Measurements from ENCODE around the gene POLD2.

The POLD2 gene

DNA sequence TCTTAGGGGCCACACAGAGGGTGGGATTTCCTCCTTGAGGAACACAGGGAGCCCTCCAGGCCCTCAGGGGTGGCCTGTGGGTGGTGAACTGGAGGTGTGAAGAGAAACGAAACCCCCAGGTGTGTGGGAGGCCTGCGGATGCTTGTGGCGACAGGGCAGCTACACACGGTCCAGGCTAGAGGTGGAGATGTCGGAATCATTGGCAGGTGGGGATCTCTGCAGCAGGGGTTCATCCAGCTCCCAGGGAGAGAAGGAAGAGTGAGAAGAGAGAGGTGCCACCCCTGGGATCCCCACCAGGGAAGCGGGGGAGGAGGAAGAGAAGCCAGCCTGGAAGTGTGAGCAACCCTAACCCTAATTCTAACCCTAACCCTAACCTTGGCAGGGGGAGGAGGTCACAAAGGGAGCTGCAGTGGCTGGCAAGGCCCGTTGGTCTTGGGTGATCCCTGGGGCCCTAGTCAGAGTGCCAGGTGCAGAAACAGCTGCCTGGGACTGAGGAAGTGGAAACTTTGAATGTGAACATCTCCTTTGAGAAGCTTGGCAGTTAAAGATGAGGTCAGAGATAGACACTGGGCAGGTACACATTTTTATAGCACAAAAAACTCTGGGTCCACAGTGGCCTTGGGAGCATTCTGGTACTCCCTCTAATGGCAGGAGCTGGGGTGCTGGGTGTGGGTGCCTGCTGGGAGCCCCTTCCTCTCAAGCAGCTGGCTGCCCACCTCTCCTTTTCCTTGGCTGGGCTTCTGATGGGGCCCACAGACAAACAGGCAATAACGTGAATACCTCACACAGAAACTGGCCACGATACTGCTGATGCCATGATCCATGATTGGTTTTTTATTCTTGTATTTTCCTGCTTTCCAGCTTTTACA is 26.1 kb downstream of the POLD2 start:
- Histone ChIP-seq H3K27me3 (ENCODE audit: control insufficient read depth, low read length) (no peaks in the 10 kb centered on the region), H3K27ac (ENCODE audit: low read depth, low read length) (peak overlapping the region; percentile 43), H3K79me2 (ENCODE audit: control insufficient read depth, low read length) (no peaks in the 10 kb centered on the region), H3K9me3 (ENCODE audit: control insufficient read depth, insufficient read depth, low read length) (peaks cover 4% of the 10 kb centered on the region; the same call in 1 of the 2 replicates), H3K4me2 (ENCODE audit: low read length) (peak overlapping the region; percentile 56), H3F3A (ENCODE audit: control insufficient read depth, insufficient read depth) (peaks cover 9% of the 10 kb centered on the region), H3K4me3 (ENCODE audit: low read length) (peak overlapping the region; percentile 30), H4K20me1 (ENCODE audit: control insufficient read depth, insufficient read depth, low read depth, low read length) (no peaks in the 10 kb centered on the region), H3K9me2 (replicated peaks; ENCODE audit: control insufficient read depth, low read length) (no peaks in the 10 kb centered on the region), H3K4me1 (ENCODE audit: control insufficient read depth, low read length) (peaks cover 76% of the 10 kb centered on the region), H3K36me3 (ENCODE audit: control insufficient read depth, low read length) (no peaks in the 10 kb centered on the region; the same call in 1 of the 2 replicates)
- TF ChIP-seq CTCF (IDR thresholded peaks at IDR 0.05; ENCODE audit: low read depth, low read length, poor library complexity, severe bottlenecking) (no peak), EZH2phosphoT487 (IDR thresholded peaks at IDR 0.05; ENCODE audit: borderline replicate concordance, low read length) (no peak)

GRCh38 chr7:44096326-44096881 is 26.9 kb downstream of the POLD2 start:
- H3K27me3 ChIP-seq (ENCODE audit: control insufficient read depth, low read length), result no peaks in the 10 kb centered on the region
- H3K4me2 ChIP-seq (ENCODE audit: low read length), result peak overlapping the region; percentile 56
- peak overlapping the region; percentile 43 for H3K27ac ChIP-seq (ENCODE audit: low read depth, low read length)
- H4K20me1 ChIP-seq (ENCODE audit: control insufficient read depth, insufficient read depth, low read depth, low read length), result no peaks in the 10 kb centered on the region
- TF ChIP-seq EZH2phosphoT487 (IDR thresholded peaks at IDR 0.05; ENCODE audit: borderline replicate concordance, low read length), result no peak
- TF ChIP-seq CTCF (IDR thresholded peaks at IDR 0.05; ENCODE audit: low read depth, low read length, poor library complexity, severe bottlenecking), result no peak
- H3F3A ChIP-seq (ENCODE audit: control insufficient read depth, insufficient read depth), result peaks cover 7% of the 10 kb centered on the region
- peak overlapping the region; percentile 6; the same call in 1 of the 2 replicates for H3K4me3 ChIP-seq (ENCODE audit: low read length)
- H3K9me2 ChIP-seq (replicated peaks; ENCODE audit: control insufficient read depth, low read length), result no peaks in the 10 kb centered on the region
- H3K4me1 ChIP-seq (ENCODE audit: control insufficient read depth, low read length), result peaks cover 74% of the 10 kb centered on the region
- H3K9me3 ChIP-seq (ENCODE audit: control insufficient read depth, insufficient read depth, low read length), result peaks cover 4% of the 10 kb centered on the region; the same call in 1 of the 2 replicates
- H3K36me3 ChIP-seq (ENCODE audit: control insufficient read depth, low read length), result no peaks in the 10 kb centered on the region; the same call in 1 of the 2 replicates
- no peaks in the 10 kb centered on the region for H3K79me2 ChIP-seq (ENCODE audit: control insufficient read depth, low read length)

GRCh38 chr7:44095781-44096180 is 27.6 kb downstream of the POLD2 start:
- Histone ChIP-seq H4K20me1 (ENCODE audit: control insufficient read depth, insufficient read depth, low read depth, low read length) (no peaks in the 10 kb centered on the region), H3K4me1 (ENCODE audit: control insufficient read depth, low read length) (peaks cover 67% of the 10 kb centered on the region)

More at GRCh38 chr7:44095781-44096180, 27.6 kb downstream of the POLD2 start:
- Histone ChIP-seq H3K27ac (ENCODE audit: low read depth, low read length) (no peak overlapping the region), H3K79me2 (ENCODE audit: control insufficient read depth, low read length) (no peaks in the 10 kb centered on the region), H3K27me3 (ENCODE audit: control insufficient read depth, low read length) (no peaks in the 10 kb centered on the region), H3F3A (ENCODE audit: control insufficient read depth, insufficient read depth) (peaks cover 7% of the 10 kb centered on the region), H3K4me3 (ENCODE audit: low read length) (no peak overlapping the region), H3K36me3 (ENCODE audit: control insufficient read depth, low read length) (no peaks in the 10 kb centered on the region; the same call in 1 of the 2 replicates), H3K9me3 (ENCODE audit: control insufficient read depth, insufficient read depth, low read length) (peaks cover 4% of the 10 kb centered on the region; the same call in 1 of the 2 replicates), H3K4me2 (ENCODE audit: low read length) (0 out of 2 replicates have a peak overlapping the region, but pooled peaks have one; percentile 28), H3K9me2 (replicated peaks; ENCODE audit: control insufficient read depth, low read length) (no peaks in the 10 kb centered on the region)
- TF ChIP-seq CTCF (IDR thresholded peaks at IDR 0.05; ENCODE audit: low read depth, low read length, poor library complexity, severe bottlenecking), result no peak
- TF ChIP-seq EZH2phosphoT487 (IDR thresholded peaks at IDR 0.05; ENCODE audit: borderline replicate concordance, low read length), result no peak

Data from DOHH2 (cell line).